ENCODE results near the gene SIN3B.
"Not testable (repeated sequence)": the region's sequence is repeated elsewhere in the genome, so short reads cannot be mapped to it uniquely, and the experiment has no call there.

Gene SIN3B, protein sequence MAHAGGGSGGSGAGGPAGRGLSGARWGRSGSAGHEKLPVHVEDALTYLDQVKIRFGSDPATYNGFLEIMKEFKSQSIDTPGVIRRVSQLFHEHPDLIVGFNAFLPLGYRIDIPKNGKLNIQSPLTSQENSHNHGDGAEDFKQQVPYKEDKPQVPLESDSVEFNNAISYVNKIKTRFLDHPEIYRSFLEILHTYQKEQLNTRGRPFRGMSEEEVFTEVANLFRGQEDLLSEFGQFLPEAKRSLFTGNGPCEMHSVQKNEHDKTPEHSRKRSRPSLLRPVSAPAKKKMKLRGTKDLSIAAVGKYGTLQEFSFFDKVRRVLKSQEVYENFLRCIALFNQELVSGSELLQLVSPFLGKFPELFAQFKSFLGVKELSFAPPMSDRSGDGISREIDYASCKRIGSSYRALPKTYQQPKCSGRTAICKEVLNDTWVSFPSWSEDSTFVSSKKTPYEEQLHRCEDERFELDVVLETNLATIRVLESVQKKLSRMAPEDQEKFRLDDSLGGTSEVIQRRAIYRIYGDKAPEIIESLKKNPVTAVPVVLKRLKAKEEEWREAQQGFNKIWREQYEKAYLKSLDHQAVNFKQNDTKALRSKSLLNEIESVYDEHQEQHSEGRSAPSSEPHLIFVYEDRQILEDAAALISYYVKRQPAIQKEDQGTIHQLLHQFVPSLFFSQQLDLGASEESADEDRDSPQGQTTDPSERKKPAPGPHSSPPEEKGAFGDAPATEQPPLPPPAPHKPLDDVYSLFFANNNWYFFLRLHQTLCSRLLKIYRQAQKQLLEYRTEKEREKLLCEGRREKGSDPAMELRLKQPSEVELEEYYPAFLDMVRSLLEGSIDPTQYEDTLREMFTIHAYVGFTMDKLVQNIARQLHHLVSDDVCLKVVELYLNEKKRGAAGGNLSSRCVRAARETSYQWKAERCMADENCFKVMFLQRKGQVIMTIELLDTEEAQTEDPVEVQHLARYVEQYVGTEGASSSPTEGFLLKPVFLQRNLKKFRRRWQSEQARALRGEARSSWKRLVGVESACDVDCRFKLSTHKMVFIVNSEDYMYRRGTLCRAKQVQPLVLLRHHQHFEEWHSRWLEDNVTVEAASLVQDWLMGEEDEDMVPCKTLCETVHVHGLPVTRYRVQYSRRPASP

DNA sequence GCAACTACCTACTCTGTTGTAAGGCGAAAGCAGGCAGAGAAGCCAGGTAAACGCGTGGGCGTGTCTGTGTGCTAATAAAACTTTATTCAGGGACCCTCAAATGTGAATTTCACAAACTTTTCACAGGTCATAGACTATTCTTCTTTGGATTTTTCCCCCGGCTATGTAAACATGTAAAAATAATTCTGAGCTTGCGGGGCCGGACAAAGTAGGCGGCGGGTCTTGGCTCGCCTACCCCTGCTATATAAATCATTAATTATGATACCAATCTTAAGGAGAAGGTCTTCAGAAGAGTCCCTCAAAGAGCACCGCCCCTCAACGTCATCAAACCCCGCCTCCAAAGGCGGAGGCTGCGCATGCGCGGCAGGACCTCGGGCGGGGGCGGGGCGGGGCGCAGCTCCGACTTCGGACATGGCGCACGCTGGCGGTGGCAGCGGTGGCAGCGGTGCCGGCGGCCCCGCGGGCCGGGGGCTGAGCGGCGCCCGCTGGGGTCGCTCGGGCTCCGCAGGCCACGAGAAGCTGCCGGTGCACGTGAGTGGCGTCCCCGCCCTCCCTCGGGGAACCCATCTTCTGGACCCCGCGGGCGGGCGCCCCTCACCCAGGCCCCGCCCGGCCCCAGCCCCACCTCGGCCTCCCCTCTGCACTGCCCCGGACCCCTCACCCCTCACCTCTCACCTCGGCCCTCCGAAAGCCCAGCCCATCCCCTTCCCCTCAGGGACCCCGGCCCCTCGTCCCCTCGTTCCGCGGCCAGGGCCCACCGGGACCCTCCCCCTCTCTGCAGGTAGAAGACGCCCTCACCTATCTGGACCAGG lies at the start of gene SIN3B:
Gene SIN3B (plus strand): TSS at position 389 of the 812 bp plus-strand sequence. CDS start 23 bp downstream, at position 412.
- peak; percentile 92 for DNase-seq

DNA sequence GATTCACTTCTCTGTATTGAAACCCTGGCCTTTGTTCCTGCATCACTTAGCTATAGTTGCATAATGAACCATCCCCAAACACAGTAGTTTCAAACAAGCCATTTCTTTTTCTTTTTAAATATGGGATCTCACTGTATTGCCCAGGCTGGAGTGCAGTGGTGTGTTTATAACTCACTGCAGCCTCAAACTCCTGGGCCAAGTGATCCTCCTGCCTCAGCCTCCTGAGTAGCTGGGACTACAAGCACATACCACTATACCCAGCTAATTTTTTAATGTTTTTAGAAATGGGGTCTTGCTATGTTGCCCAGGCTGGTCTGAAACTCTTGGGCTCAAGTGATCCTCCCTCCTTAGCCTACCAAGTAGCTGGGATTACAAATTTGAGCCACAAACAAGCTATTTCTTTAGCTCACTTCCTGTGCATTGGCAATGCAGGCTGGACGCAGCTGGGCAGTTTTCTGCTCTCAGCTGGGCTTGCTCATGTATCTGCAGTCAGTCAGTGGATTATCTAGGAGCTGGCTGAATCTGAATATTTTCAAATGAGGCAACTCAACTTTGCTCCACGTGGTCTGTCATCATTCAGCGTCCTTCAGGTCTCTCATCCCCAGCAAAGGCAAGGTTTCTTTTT lies 49.5 kb upstream of the SIN3B start:
- no peak for DNase-seq

DNA sequence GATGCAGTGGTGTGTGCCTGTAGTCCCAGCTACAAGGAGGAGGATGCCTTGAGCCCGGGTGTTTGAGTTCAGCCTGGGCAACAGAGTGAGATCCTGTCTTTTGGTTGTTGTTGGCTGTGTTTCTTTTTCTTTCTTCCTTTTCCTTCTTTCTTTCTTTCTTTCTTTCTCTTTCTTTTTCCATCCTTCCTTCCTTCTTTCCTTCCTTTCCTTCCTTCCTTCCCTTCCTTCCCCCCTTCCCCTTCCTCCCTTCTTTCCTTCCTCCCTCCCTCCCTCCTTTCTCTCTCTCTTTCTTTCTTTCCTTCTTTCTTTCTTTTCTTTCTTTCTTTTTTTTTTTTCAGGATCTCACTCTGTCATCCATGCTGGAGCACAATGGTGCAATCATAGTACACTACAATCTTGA lies 46.5 kb upstream of the SIN3B start:
- DNase-seq, result no peak

DNA sequence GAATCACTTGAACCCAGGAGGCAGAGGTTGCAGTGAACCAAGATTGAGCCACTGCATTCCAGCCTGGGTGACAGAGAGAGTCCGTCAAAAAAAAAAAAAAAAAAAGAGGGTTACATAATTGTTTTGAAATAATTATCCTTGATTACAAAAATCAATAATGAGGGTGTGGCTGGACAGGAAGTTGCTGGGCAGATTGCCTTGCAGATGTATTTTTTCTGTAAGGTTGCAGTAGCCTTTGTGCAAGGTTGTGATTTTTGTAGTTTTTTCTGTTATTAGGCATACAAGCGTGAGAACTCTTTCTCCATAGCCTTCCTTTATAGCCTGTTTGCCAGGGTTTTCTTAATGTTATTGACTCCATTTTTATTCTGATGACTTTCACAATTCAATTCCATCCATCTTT lies 40.7 kb upstream of the SIN3B start:
- DNase-seq, result no peak

DNA sequence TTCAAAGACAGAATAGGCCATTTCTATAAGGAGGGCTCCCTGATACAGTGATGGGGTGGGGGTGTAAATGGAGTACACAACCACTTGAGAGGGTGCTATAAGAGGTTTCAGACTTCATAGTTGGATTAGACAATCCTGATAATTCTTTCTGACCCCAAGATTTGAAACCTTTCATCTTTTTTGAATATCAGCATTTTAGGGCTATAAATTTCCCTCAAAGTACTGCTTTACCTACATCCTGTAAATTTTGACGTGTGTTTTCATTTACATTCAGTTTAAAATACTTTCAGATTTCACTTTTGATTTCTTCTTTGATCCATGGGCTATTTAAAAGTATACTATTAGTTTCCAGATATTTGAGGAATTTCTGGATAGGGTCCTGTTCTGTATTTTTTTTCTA lies 40.0 kb upstream of the SIN3B start:
- no peak for DNase-seq

DNA sequence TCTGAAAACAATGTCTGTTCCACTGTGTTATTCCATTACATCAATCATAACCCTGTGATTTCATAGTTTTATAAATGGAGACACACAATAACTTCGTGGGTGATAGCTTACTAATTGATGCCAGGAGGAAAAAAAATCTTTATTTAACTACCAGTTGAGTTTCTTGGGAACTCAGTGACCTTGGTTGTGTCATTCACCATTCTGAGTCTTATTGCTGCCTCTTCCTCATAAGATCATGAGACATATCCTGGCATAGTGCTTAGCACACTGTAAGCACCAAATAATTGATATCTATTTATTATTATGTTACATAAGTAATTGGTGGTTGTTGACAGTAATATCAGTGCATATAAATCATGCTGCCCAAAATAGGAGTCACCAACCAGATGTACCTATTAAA lies 39.1 kb upstream of the SIN3B start:
- no peak for DNase-seq

DNA sequence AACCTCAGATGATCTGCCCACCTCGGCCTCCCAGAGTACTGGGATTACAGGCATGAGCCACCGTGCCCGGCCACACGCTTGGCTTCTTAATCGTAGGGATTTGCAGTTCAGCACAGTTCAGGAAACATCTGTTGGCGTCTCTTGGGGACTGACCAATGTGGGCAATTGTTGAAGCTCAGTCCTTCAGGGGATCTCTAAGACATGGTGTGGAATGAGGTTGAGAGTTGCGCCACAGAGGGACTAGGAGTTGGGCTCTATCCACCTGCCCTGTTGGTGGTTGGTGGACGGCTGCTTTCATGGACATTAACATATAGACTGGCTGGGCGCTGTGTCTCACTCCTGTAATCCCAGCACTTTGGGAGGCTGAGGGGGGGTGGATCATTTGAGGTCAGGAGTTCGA lies 37.3 kb upstream of the SIN3B start:
- no peak for DNase-seq

DNA sequence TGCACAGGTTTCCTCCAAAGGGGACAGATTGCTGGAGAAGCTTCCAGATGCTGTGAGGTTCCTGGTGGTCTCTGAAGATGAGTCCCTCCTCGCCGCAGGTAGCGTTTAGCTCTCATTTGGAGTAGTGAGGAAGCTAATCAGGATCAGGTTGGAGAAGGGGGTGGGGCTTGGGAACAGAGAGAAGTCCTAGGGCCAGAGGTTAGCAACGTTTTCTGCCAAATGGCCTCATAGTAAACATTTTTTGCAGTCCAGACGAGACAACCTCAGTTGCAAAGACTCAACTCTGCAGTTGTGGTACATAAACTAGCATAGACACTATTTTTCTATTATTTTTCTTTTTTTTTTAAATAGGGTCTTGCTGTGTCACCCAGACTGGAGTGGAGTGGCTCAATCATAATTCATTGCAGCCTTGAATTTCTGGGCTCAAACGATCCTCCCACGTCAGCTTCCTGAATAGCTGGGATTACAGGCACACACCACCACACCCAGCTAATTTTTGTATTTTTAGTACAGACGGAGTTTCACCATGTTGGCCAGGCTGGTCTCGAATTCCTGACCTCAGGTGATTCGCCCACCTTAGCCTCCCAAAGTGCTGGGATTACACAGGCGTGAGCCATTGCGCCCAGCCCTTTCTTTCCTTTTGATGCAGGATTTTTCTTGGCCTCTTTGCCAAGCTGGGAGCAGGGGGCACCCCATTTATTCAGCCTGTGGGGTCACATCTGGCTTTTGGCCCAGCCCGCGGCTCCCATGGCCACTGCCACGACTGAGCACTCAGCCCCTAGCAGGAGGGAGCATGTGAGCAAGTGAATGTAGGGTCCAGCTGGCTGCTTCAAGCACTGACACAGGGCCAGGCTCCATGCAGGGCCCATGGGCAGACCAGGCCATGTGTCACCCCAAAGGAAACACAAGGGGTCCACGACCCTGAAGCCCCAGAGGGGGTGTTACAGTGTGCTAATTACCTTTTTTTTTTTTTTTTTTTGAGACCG lies 34.4 kb upstream of the SIN3B start:
- DNase-seq, result no peak

DNA sequence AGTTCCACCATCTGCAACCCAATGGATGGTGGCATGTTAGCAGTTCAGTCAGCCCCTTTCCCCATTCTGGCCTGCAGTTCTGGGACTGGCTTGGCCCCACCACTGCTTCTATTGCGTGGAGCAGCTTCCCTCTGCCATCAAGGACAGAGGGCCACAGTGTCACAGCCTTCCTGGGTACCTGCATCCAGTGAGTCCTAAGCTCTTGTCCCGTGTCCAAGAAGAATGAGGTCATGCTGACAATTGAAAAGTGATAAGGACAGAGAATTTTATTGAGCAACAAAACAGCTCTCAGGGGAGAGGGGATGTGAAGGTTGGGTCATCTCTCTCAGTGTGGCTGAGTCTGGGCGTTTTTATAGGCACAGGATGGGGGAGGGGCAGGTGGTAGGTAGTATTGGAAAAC lies 33.5 kb upstream of the SIN3B start:
- DNase-seq, result no peak

DNA sequence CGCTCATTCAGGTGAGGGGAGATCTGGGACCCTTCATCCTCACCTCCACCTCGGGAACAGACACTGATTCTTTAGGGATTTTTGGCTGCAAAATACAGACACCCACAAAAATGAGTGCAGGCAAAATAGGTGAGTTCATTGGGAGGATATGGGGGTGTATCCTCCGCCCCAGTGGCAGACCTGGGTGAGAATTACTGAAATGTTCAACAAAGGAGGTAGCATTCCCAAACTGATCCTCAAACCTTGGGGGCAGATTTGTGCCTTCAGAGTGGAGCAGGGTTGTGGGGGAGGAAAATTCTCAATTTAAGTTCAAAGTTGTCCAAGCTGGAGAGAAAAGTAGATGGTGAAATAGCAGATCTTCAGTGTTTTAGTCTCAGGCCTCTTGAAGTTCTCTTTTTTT lies 31.3 kb upstream of the SIN3B start:
- DNase-seq, result no peak

DNA sequence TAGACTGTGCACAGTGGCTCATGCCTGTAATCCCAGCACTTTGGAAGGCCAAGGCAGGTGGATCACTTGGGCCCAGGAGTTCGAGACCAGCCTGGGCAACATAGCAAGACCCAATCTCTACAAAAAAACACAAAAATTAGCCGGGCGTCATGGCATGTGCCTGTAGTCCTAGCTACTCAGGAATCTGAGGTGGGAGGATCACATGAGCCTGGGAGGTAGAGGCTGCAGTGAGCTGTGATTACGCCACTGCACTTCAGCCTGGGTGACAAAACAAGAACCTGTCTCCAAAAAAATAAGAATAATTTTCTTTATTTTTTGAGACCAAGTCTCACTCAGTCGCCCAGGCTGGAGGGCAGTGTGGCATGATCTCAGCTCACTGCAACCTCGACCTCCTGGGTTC lies 30.9 kb upstream of the SIN3B start:
- not testable (repeated sequence) for DNase-seq

DNA sequence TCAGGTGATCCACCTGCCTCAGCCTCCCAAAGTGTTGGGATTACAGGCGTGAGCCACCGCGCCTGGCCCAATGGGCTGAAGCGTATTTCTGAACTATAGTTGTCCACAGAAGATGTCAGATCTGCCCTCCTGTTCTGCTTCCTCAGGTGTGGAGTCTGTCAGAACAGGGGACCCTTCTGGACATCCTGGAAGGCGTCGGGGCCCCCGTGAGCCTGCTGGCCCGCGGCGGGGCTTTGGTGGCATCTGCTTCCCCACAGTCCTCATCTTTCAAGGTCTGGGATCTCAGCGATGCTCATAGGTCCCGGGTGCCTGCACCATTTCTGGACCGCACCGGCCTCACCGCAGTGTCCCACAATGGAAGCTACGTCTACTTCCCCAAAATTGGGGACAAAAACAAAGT lies 29.5 kb upstream of the SIN3B start:
- DNase-seq, result no peak

DNA sequence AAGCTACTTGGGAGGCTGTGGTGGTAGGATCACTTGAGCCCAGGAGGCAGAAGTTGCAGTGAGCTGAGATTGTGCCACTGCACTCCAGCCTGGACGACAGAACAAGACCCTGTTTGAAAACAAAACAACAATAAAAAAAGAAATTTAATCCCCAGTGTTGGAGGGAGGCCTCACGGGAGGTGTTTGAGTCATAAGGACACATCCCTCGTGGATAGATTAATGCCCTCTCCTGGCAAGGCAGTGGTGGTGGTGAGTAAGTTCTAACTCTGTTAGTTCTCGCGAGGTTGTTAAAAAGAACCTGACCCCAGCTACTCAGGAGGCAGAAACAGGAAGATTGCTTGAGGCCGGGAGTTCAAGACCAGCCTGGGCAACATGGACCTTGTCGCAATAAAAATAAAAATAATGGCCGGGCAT lies 27.6 kb upstream of the SIN3B start:
- no peak for DNase-seq

DNA sequence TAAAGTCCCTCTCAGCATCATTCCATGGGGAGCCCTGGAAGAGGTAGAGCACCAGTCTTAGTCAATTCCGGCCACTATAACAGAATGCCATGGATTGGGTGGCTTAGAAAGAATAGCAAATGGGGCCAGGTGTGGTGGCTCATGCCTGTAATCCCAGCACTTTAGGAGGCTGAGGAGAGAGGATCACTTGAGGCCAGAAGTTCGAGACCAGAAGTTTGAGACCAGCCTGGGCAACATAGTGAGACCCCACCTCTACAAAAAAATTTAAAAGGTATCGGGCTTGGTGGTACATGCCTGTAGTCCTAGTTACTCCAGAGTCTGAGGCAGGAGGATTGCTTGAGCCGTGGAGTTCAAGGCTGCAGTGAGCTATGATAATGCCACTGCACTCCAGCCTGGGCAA lies 25.0 kb upstream of the SIN3B start:
- no peak for DNase-seq

DNA sequence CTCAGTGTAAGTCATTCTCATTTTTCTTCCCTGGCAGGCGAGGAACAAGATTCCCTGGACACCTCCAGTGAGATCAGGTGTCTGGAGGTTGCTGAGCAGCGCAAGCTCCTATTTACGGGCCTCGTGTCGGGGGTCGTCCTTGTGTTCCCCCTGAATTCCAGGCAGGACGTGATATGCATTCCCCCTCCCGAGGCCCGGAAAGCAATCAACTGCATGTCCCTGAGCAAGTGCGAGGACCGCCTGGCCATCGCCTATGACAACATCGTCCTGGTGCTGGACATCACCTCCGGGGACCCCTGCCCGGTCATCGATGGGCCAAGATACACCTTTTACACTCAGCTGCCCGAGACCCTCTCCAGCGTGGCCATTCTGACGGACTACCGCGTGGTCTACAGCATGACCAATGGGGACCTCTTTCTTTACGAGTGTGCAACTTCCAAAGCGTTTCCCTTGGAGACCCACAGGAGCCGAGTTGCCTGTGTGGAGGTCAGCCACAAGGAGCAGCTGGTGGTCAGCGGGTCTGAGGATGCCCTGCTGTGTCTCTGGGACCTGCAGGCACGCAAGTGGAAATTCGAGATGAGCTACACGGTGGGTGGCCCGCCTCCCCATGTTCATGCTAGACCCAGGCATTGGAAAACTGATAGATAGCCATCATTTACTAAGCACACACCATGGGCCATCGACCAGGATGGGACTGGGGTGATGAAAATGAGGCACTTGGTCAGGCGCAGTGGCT lies 21.5 kb upstream of the SIN3B start:
- DNase-seq, result no peak

DNA sequence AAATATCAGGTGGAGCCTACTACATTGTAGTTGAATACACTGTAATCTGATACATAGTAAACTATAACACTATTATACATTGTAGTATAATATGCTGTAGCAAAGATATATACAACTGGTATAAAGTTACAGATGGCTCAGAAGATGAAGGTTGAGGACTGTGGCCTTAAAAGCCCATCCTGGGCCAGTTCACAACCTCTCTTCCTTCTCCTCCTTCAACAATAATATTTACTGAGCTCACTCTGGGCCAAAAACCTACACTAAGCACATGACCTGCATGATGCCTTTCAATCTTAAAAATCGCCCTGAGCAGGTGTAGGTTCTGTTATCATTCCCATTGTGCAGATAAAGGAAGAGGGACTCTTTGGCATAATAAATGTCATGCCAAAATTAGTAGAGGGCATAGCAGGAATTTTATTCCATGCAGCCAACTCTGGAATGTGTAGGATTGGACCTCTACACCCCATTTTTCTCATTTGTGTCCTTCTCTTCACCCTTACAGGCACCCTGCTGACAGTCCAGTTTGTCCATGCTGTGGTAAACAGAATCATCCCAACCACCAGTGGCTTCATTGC lies 14.6 kb upstream of the SIN3B start:
- DNase-seq, result no peak

DNA sequence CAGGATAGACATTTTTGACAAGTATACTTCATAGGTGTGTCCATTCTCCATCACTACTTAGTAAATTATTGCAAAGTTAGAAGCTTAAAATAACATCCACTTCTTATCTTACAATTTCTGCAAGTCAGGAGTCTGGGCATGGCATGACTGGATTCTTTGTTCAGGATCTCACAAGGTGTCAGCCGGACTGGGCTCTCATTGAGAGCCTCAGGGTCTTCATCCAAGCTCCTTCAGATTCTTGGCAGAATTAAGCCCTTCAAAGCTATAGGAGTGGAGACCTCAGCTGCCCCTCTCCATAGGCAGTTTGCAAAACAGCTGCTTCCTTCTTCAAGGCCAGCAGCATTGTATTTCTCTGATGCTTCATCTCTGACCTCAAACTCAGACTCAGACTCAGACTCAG lies 9.1 kb upstream of the SIN3B start:
- DNase-seq, result no peak

DNA sequence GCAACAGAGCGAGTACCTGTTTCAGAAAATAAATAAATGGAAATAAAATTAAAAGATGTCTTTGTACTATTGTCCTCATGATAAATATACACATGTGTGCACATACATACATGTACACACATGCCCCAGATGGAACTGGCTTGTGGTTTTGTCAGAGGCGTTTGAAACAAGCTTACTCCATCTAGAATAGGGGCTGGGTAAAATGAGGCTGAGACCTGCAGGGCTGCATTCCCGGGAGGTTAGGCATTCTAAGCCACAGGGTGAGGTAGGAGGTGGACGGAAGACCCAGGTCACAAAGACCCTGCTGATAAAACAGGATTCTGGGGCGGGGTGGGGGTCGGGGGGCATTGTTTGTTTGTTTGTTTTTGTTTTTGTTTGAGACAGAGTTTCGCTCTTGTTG lies 8.1 kb upstream of the SIN3B start:
- DNase-seq, result no peak

DNA sequence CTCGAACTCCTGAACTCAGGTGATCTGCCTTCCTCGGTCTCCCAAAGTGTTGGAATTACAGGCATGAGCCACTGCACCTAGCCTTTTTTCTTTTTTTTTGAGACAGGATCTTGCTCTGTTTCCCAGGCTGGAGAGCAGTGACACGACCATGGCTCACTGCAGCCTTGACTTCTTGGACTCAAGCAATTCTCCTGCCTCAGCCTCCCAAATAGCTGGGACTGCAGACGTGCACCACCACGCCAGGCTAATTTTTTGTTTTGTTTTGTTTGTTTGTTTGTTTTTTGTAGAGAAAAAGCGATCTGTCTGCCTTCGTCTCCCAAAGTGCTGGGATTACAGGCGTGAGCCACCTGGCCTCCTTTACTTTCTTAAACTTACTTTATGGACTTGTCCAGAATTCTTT lies 6.5 kb upstream of the SIN3B start:
- no peak for DNase-seq
